RWPE1 (cell line): Measurements from ENCODE around the gene FAM13C.
"Not testable (repeated sequence)": the region's sequence is repeated elsewhere in the genome, so short reads cannot be mapped to it uniquely, and the experiment has no call there.

Source experiments
- CTCF ChIA-PET: fragments of 350-600 bp; sonication (Branson Sonifier 250); formaldehyde crosslinking; extraction: SDS; loops from one replicate; lab custom pipeline; 2021; lab: Yijun Ruan, JAX
- POLR2A ChIA-PET: fragments of 400-600 bp; formaldehyde crosslinking; extraction: SDS; loops from one replicate; lab custom pipeline; 2020; ENCODE audit warnings: antibody characterized with exemption; ENCODE audit not compliant: low non-redundant PET; lab: Yijun Ruan, JAX
- DNase-seq: peaks from one replicate; pipeline ENCODE4 v3.0.0; 2012; ENCODE audit warnings: low spot score
- H3K27ac ChIP-seq: fragments of 450-650 bp; 2 replicates; pipeline ENCODE4 v1.5.1; 2017
- TF ChIP-seq, protein P1 (sequence below): fragments of 450-650 bp; conservative IDR thresholded peaks from 2 replicates; pipeline ENCODE4 v1.5.1; 2017; ENCODE audit warnings: low read depth, mild to moderate bottlenecking

FAM13C gene

DNA sequence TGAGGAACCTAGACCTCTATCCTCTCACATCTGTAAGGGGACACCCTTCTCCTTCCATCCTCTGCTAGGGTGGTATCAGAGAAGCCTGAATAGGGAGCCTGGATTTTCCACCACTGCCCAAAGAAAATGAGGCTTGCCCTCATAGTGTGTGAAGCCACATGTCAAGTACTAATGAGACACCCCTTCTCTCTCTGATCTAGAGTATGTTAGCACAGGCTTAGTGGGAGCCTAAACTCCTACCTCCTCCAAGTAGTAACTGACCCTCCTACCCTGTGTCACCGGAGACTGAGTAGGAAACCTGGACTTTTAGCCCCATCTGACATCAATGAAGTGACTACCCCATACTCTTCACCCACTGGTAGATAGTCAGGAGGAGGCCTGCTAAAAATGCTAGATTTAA, 120.3 kb downstream of the FAM13C start:
- POLR2A ChIA-PET = no interaction called here
- CTCF ChIA-PET = no interaction called here

GRCh38 chr10:59240582-59241183, 121.7 kb downstream of the FAM13C start:
- CTCF ChIA-PET = interaction anchor here (0.5 to 0.7 kb wide), 4 partner anchors 72 to 900 kb away, joined by 3 to 4 read pairs (median 4); no protein-coding TSS in a partner anchor
- no peak overlapping the region for H3K27ac ChIP-seq
- peak; percentile 18 for DNase-seq
- TF ChIP-seq, protein P1, sequence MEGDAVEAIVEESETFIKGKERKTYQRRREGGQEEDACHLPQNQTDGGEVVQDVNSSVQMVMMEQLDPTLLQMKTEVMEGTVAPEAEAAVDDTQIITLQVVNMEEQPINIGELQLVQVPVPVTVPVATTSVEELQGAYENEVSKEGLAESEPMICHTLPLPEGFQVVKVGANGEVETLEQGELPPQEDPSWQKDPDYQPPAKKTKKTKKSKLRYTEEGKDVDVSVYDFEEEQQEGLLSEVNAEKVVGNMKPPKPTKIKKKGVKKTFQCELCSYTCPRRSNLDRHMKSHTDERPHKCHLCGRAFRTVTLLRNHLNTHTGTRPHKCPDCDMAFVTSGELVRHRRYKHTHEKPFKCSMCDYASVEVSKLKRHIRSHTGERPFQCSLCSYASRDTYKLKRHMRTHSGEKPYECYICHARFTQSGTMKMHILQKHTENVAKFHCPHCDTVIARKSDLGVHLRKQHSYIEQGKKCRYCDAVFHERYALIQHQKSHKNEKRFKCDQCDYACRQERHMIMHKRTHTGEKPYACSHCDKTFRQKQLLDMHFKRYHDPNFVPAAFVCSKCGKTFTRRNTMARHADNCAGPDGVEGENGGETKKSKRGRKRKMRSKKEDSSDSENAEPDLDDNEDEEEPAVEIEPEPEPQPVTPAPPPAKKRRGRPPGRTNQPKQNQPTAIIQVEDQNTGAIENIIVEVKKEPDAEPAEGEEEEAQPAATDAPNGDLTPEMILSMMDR = peak; percentile 62
- POLR2A ChIA-PET = no interaction called here

More for the DNA sequence above, 120.3 kb downstream of the FAM13C start:
- H3K27ac ChIP-seq = no peak overlapping the region
- DNase-seq = no peak
- TF ChIP-seq, protein P1 = no peak

- POLR2A ChIA-PET = not testable (repeated sequence)
- CTCF ChIA-PET = interaction anchor here (0.6 kb wide), 1 partner anchor 298 kb away, joined by 4 read pairs; no protein-coding TSS in a partner anchor
Observed at GRCh38 chr10:59239108-59239507, 123.2 kb downstream of the FAM13C start.

GRCh38 chr10:59237775-59238174, 124.6 kb downstream of the FAM13C start:
- ChIA-PET CTCF (interaction anchor here (0.9 kb wide), 1 partner anchor 383 kb away, joined by 3 read pairs; no protein-coding TSS in a partner anchor), POLR2A (no interaction called here)
- H3K27ac ChIP-seq = no peak overlapping the region
- TF ChIP-seq, protein P1 = no peak
- no peak for DNase-seq

More at GRCh38 chr10:59239108-59239507, 123.2 kb downstream of the FAM13C start:
- H3K27ac ChIP-seq, DNase-seq: not testable (repeated sequence)

GRCh38 chr10:59236064-59236697, 126.2 kb downstream of the FAM13C start:
- ChIA-PET CTCF (interaction anchor here (0.7 to 1.6 kb wide), 2 partner anchors 99 to 344 kb away, joined by 4 read pairs; no protein-coding TSS in a partner anchor), POLR2A (no interaction called here)
- no peak for DNase-seq
- TF ChIP-seq, protein P1 = no peak
- no peak overlapping the region for H3K27ac ChIP-seq

DNA sequence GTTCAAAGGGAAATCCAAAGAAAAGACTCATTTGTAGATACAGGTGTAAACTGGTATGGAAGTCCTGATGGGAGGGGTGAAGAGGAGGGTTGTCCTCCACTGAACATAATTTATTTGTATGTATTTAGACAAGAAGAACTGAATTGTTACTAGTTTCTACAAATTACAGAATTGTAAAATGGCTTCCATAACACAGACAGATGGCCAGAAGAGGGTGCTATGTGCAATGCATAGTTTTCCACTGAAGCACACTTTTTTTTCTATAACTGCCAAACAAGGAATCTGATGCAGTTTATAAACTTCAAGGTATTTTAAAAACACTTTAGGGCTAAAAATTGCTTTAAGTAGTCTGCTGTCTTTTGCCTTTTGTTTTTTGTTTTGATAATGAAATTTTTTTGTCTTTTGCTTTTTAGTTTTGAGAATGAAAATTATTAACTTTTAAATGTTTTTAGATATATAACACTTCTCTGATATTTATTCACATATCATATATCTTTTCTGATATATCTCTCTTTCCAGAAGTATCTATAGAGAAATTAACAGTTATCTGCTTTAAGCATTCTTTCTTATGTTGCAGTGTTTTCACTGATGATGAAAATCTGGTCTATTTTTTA, 127.4 kb downstream of the FAM13C start:
- TF ChIP-seq, protein P1 = peak; percentile 44
- CTCF ChIA-PET = no interaction called here
- DNase-seq = no peak
- POLR2A ChIA-PET = no interaction called here
- H3K27ac ChIP-seq = no peak overlapping the region

- TF ChIP-seq, protein P1 = no peak
- no peak for DNase-seq
- H3K27ac ChIP-seq = no peak overlapping the region
- POLR2A ChIA-PET = no interaction called here
- CTCF ChIA-PET = no interaction called here
Observed at GRCh38 chr10:59234194-59234593, 128.2 kb downstream of the FAM13C start.
